KOPT-K1 (cell line): ENCODE measurements around the gene TAF1A.
"Not testable (repeated sequence)": the region's sequence is repeated elsewhere in the genome, so short reads cannot be mapped to it uniquely, and the experiment has no call there.

Experiments
- H3K27ac ChIP-seq: fragments of 200-600 bp; sonication (generic); 2 replicates; pipeline ENCODE4 v1.5.1; 2016; ENCODE audit warnings: antibody characterized with exemption, mild to moderate bottlenecking, low read depth, low read length; ENCODE audit not compliant: poor library complexity, severe bottlenecking
- H3K36me3 ChIP-seq: fragments of 200-600 bp; sonication (generic); 2 replicates; pipeline ENCODE4 v1.5.1; 2017; ENCODE audit warnings: antibody characterized with exemption, mild to moderate bottlenecking, low read length, moderate library complexity; ENCODE audit not compliant: insufficient read depth
- H3K9me3 ChIP-seq: fragments of 200-600 bp; sonication (generic); 2 replicates; pipeline ENCODE4 v1.5.1; 2017; ENCODE audit warnings: antibody characterized with exemption, low read length, mild to moderate bottlenecking; ENCODE audit not compliant: insufficient read depth, poor library complexity, severe bottlenecking

The TAF1A gene

DNA sequence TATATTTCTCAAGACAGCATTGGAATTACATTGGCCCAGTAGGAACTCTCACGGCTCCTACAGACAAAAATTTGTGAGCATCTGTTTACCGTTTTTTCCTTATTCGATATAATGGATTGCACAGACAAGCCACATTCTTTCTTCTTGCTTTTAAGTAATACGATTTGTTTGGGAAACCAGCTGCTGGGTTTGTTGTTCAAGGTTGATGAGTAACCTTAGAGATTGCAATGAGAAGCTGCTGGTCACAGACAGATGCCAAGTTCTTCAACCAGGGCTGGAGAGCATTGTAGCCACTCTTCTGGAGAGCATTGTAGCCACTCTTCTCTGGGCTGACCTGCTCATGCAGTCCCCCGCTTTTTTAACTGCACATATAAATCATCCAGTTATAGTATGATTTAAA, 26.8 kb upstream of the TAF1A start:
- no peak overlapping the region for H3K27ac ChIP-seq
- no peaks in the 10 kb centered on the region for H3K9me3 ChIP-seq
- H3K36me3 ChIP-seq = no peaks in the 10 kb centered on the region

DNA sequence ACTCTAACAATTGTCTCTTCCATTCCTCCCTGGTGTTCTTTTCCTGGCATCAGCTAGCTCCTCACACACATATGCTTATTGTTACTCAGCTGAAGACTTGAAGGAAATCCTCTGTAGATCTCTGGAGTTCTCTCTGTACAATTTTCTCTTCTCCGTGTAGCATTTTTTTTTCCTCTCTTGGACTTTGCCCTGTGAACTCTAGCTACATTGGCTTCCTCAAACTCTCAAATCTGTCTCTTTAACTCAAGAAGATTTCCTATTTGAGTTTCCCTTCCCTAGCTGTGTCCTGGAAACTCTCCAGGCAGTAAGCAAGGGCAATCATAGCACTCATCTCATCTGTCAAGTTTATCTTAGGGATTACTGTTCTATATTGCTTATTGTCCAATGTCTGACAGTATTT, 23.9 kb upstream of the TAF1A start:
- H3K27ac ChIP-seq = no peak overlapping the region
- H3K36me3 ChIP-seq = no peaks in the 10 kb centered on the region
- H3K9me3 ChIP-seq = peaks cover 4% of the 10 kb centered on the region

GRCh38 chr1:222610728-222611127, 21.0 kb upstream of the TAF1A start:
- H3K36me3 ChIP-seq = no peaks in the 10 kb centered on the region
- H3K9me3 ChIP-seq = peaks cover 4% of the 10 kb centered on the region
- H3K27ac ChIP-seq = no peak overlapping the region

DNA sequence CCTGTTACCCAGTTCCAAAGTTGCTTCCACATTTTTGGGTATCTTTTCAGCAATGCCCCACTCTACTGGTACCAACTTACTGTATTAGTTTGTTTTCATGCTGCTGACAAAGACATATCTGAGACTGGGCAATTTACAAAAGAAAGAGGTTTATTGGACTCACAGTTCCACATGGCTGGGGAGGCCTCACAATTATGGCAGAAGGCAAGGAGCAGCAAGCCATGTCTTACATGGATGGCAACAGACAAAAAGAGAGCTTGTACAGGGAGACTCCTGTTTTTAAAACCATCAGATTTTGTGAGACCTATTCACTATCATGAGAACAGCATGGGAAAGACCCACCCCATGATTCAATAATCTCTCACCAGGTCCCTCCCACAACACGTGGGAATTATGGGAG, 19.4 kb upstream of the TAF1A start:
- H3K9me3 ChIP-seq, H3K27ac ChIP-seq, H3K36me3 ChIP-seq: not testable (repeated sequence)

- H3K36me3 ChIP-seq = no peaks in the 10 kb centered on the region
- peaks cover 4% of the 10 kb centered on the region for H3K9me3 ChIP-seq
- no peak overlapping the region for H3K27ac ChIP-seq
These were observed 17.0 kb upstream of the TAF1A start for GRCh38 chr1:222606757-222607156.

GRCh38 chr1:222601257-222601656, 11.5 kb upstream of the TAF1A start:
- Histone ChIP-seq H3K27ac (no peak overlapping the region), H3K36me3 (no peaks in the 10 kb centered on the region)

DNA sequence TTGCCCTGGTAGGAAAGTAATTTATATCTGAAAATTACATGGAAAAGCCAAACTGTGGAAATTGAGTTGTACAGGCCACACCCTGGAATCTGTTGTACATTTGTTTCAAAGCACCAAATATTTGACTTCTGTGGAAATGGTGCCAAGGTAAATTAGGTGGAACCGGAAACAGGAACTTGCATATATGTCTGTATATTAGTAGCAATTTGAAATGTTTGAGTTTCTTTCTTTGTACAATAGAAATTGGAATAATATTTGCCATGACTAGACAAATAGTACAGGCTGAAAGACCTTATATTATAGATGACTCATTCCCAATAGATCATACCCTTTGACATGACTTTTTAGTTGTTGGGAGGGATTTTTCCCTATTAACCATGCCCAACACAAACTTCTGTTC, 10.5 kb upstream of the TAF1A start:
- H3K27ac ChIP-seq = no peak overlapping the region
- no peaks in the 10 kb centered on the region for H3K9me3 ChIP-seq
- H3K36me3 ChIP-seq = no peaks in the 10 kb centered on the region

More at GRCh38 chr1:222601257-222601656, 11.5 kb upstream of the TAF1A start:
- H3K9me3 ChIP-seq = no peaks in the 10 kb centered on the region

GRCh38 chr1:222596696-222597095, 7.0 kb upstream of the TAF1A start:
- Histone ChIP-seq H3K9me3 (no peaks in the 10 kb centered on the region), H3K36me3 (no peaks in the 10 kb centered on the region), H3K27ac (no peak overlapping the region)

GRCh38 chr1:222594789-222595188, 5.1 kb upstream of the TAF1A start:
- Histone ChIP-seq H3K9me3 (no peaks in the 10 kb centered on the region), H3K27ac (no peak overlapping the region), H3K36me3 (no peaks in the 10 kb centered on the region)

DNA sequence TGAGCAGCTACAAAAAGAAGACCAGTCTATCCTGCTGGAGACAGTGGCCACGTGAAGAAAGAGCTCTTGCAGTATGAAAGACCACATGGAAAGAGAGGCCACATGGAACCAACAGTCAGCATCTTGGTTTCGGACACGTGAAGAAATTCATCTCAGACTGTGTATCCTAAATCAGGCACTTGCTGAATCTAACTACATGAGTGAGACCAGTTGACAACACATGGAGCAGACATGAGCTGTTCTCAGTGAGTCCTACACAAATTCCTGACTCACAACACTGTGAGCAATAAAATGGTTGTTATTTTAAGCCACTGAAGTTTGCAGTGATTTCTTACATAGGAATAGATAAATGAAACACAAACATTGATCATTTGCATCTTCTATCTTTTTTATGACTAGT, 2.4 kb upstream of the TAF1A start:
- peaks cover 11% of the 10 kb centered on the region for H3K36me3 ChIP-seq
- H3K27ac ChIP-seq = no peak overlapping the region
- no peaks in the 10 kb centered on the region for H3K9me3 ChIP-seq

DNA sequence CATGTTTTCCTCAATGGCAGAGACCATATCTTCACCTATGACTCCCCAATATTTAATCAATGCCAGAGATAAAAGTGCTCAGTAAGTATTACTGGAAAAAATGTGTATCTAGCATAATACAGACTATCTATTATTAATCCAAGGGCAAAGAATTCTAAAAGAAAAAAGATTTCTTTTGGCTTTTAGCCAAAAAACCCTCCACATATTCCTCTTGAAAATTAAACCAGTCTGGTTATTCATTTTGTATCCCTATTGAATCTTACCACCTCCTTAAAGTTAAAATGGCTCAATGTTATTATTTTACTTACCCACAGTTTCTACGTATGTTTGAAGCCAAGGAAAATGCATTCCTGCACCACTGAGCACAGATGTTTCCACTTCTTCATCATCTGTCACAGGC, 1.6 kb downstream of the TAF1A start:
- H3K36me3 ChIP-seq = peaks cover 45% of the 10 kb centered on the region
- H3K27ac ChIP-seq = no peak overlapping the region
- no peaks in the 10 kb centered on the region for H3K9me3 ChIP-seq

GRCh38 chr1:222586842-222587241, 2.9 kb downstream of the TAF1A start:
- H3K36me3 ChIP-seq = peaks cover 58% of the 10 kb centered on the region
- H3K27ac ChIP-seq = no peak overlapping the region
- no peaks in the 10 kb centered on the region for H3K9me3 ChIP-seq

- Histone ChIP-seq H3K9me3 (no peaks in the 10 kb centered on the region), H3K27ac (no peak overlapping the region), H3K36me3 (peaks cover 86% of the 10 kb centered on the region)
These were observed 6.7 kb downstream of the TAF1A start for GRCh38 chr1:222583079-222583478.

- Histone ChIP-seq H3K36me3 (peaks cover 86% of the 10 kb centered on the region), H3K9me3 (no peaks in the 10 kb centered on the region), H3K27ac (no peak overlapping the region)
These were observed 7.5 kb downstream of the TAF1A start for GRCh38 chr1:222582099-222582774.

- Histone ChIP-seq H3K36me3 (peaks cover 90% of the 10 kb centered on the region), H3K27ac (no peak overlapping the region), H3K9me3 (no peaks in the 10 kb centered on the region)
These were observed 10.4 kb downstream of the TAF1A start for GRCh38 chr1:222579316-222579715.

DNA sequence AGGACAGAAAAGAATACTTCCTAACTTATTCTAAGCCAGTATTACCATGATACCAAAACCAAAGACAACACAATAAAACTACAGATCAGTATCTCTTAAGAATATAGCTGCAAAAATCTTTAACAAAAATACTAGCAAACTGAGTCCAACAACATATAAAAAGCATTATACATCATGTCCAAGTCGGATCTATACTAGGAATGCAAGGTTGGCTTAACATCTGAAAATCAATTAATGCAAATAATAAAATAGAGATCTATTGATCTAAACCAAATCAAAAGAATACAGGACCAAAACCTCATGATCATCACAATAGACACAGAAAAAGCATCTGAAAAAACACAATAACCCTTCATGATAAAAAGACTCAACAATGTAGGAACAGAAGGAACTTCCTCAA, 18.9 kb downstream of the TAF1A start:
- peaks cover 7% of the 10 kb centered on the region for H3K9me3 ChIP-seq
- no peak overlapping the region for H3K27ac ChIP-seq
- peaks cover 91% of the 10 kb centered on the region for H3K36me3 ChIP-seq
